AG04449 (cell line): ENCODE data around the gene ZNF556.
"Not testable (repeated sequence)": the region's sequence is repeated elsewhere in the genome, so short reads cannot be mapped to it uniquely, and the experiment has no call there.

ENCODE experiments used
- CTCF ChIA-PET: fragments of 350-600 bp; formaldehyde crosslinking; extraction: SDS; loops from one replicate; lab custom pipeline; 2021; ENCODE audit warnings: antibody characterized with exemption; lab: Yijun Ruan, JAX
- POLR2A ChIA-PET: fragments of 400-600, 350-600 bp; formaldehyde crosslinking; extraction: SDS; loops from one replicate; lab custom pipeline; 2020; ENCODE audit warnings: antibody characterized with exemption, inconsistent platforms; lab: Yijun Ruan, JAX
- DNase-seq: peaks from one replicate; pipeline ENCODE4 v3.0.0-alpha.2; 2010; ENCODE audit warnings: low read depth, low spot score
- H3K4me3 ChIP-seq: 2 replicates; pipeline ENCODE4 v1.5.1; 2011; ENCODE audit warnings: low read depth, mild to moderate bottlenecking, control low read depth, low read length
- CTCF ChIP-seq: IDR thresholded peaks from one replicate; pipeline ENCODE4 v1.5.1; 2011; ENCODE audit warnings: mild to moderate bottlenecking, moderate library complexity, low read length, control low read depth, inconsistent platforms; ENCODE audit not compliant: insufficient read depth; ENCODE audit errors: missing control alignments

ZNF556 gene

DNA sequence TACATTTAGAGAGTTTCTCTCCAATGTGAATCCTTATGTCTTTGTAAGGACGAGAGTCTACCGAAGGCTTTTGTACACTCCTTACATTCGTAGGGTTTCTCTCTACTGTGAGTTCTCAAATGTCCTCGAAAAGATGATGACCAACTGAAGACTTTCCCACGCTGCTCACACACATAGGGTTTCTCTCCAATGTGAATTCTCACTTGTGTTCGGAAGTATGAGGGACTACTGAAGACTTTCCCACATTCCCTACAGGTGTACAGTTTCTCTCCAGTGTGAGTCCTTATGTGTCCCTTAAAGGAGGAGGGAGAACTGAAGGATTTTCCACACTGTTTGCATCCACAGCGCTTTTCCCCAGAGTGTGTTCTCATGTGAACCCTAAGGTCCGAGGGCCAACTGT, 29.6 kb downstream of the ZNF556 start:
- no peak for TF ChIP-seq CTCF
- POLR2A ChIA-PET, result no interaction called here
- CTCF ChIA-PET, result interaction anchor here (1.4 to 1.7 kb wide), 2 partner anchors 9 to 11 kb away, joined by 6 to 9 read pairs; no protein-coding TSS in a partner anchor
- no peak overlapping the region for H3K4me3 ChIP-seq
- no peak for DNase-seq

DNA sequence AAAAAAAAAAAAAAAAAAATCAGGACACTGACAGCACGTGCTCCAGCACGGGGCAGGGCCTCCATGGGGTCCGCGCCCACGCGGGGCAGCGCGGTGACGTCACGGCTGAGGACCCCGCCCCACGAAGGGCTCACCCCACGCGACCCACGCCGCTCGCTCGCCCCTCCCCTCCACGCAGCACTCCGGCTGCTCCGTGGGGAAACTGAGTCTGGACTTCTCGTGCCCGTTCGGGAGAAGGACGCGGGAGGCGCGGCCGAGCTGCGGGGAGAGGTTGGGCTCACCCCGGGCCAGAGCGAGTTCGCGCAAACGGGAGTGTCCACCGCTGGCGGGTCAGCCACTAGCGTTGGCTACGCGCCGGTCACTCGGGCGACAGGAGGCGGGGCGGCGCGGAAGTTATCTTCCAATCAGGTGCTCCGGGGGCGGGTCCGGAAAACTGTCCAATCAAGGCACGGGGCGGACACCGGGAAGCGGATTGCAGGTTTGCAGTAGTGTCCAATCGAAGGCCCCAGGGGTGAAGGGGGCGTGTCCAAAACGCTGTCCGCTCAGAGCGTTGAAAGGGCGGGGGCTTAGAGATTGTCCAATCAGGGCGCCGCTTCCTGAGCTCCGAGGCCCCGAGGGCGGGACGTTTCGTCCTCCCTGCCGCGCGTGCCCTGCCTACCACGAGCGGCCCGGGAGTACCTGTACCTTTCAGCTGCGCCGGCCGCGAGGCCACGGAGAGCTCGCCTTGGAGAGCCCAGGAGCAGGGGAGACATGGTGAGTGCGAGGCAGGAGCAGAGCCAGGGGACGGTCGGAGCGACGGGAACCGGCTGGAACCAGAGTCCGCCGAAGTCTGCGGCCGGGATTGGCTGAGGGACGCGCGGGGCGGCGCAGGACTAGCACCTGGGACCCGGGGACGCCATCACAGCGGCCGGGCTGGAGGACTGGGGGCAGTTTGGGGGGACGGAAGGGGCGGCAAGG, 33.4 kb downstream of the ZNF556 start, which contains the start of gene ZNF57:
Gene ZNF57, plus strand, starts transcription at position 633 of the 957 bp plus-strand sequence. Its CDS starts 118 bp downstream, at position 751.
- POLR2A ChIA-PET, result interaction anchor here (1.0 kb wide), 1 partner anchor 13 kb away, joined by 3 read pairs; no protein-coding TSS in a partner anchor
- CTCF ChIA-PET, result interaction anchor here (1.4 to 3.3 kb wide), 2 partner anchors 13 to 82 kb away, joined by 4 to 16 read pairs; no protein-coding TSS in a partner anchor
- TF ChIP-seq CTCF, result no peak

DNA sequence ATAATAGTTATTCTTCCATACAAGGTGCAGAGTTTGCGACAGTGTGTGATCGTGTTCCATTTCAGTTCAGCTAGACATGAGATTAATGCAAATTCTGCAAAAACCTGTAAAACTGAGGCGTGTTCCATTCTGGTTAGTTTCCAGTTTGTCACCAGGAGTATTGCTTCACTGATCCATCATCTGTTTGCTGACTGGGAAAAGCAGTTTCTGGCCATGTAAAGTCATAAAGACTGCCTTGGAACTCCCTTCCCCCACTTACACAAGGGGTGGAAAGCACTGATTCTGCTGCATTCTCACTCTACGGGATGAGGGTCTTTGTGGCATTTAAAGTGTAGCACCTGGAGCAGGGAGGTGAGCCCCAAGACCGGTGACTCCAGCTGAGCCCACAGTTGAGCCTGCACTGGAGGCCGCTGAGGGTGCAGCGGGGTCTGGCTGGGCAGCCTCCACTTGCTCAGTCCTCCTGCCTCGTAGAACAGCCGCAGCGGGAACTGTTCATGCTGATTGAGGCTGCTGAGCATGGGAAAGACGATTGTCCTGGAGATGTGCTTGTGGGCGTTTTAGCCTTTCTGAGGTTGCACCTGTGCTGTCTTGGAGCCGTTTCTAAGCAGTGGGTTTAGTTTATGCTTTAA, 35.6 kb downstream of the ZNF556 start:
- H3K4me3 ChIP-seq, result no peak overlapping the region
- DNase-seq, result no peak
- no peak for TF ChIP-seq CTCF
- ChIA-PET CTCF (interaction anchor here (0.9 to 1.6 kb wide), 4 partner anchors 10 to 16 kb away, joined by 3 read pairs; no protein-coding TSS in a partner anchor), POLR2A (no interaction called here)

More for the DNA sequence above, 33.4 kb downstream of the ZNF556 start, which contains the start of gene ZNF57:
- peak; percentile 90 for DNase-seq
- H3K4me3 ChIP-seq, result peak within 1 kb of the TSS; percentile 95

GRCh38 chr19:2903326-2903725, 36.2 kb downstream of the ZNF556 start:
- DNase-seq, POLR2A ChIA-PET, H3K4me3 ChIP-seq: not testable (repeated sequence)
- CTCF ChIA-PET, result interaction anchor here (1.2 to 1.6 kb wide), 2 partner anchors 9 to 10 kb away, joined by 3 read pairs; no protein-coding TSS in a partner anchor

GRCh38 chr19:2905918-2906519, 38.9 kb downstream of the ZNF556 start:
- POLR2A ChIA-PET, result no interaction called here
- TF ChIP-seq CTCF, result no peak
- DNase-seq, result no peak
- no peak overlapping the region for H3K4me3 ChIP-seq
- CTCF ChIA-PET, result interaction anchor here (0.7 to 1.0 kb wide), 2 partner anchors 18 to 86 kb away, joined by 3 to 4 read pairs; partner anchors contain the start of gene ZNF554

DNA sequence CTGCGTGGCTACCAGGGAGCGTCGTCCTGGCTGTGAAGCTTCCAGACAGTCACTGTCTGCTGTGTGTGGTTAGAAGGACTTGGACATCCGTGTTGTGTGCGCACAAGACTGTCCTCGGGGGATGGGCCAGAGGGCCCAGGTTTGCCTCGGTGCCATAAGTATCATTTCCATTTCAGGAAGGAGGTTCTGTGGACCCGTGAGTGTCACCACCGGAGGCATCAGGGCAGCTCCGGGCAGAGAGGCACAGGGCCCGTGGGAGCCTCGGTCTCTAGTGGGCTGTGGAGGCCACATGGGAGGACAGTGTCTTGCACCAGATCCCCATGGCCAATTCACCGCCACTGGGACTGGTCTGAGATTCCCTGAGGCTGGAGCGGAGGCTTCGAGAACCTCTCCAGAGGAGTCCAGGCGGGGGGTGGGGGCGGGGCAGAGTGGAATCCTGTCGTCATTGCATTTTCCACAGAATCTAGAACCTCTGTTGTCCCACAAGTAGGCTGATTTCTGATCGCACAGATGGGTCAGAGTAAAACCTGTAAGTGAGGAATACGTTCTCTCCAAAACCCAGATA, 39.6 kb downstream of the ZNF556 start:
- ChIA-PET CTCF (interaction anchor here (0.7 to 2.0 kb wide), 3 partner anchors 19 to 87 kb away, joined by 3 to 10 read pairs (median 4); partner anchors contain the start of gene ZNF554), POLR2A (no interaction called here)
- no peak for TF ChIP-seq CTCF
- no peak overlapping the region for H3K4me3 ChIP-seq
- DNase-seq, result no peak
